NCI-H226 (cell line): ENCODE results near the gene FAM83D.
A peak's percentile ranks its signal among the peaks of the same experiment; 100 is the strongest.

Source experiments
- DNase-seq: peaks from one replicate; pipeline ENCODE4 v3.0.0-alpha.2; 2015

Gene FAM83D

GRCh38 chr20:38926142-38926933 lies at the start of gene FAM83D:
Gene FAM83D, plus strand, starts transcription at chr20:38926417. Its CDS starts 26 bp downstream, at chr20:38926443.
- DNase-seq = peak; percentile 95

DNA sequence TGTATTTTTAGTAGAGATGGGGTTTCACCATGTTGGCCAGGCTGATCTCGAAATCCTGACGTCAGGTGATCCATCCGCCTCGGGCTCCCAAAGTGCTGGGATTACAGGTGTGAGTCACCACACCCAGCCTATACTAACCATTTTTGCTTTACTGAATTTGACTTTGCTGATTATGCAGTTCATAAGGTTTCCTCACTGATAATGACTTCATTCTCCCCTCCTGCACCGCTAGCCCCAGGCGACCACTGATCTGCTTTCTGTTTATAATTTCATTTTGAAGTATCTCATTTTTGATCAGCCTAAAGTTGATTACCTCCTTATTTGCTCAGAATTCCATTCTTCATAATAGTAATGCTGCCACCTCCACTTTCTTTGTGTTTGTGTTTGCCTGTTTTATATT lies 48.7 kb upstream of the FAM83D start:
- no peak for DNase-seq

DNA sequence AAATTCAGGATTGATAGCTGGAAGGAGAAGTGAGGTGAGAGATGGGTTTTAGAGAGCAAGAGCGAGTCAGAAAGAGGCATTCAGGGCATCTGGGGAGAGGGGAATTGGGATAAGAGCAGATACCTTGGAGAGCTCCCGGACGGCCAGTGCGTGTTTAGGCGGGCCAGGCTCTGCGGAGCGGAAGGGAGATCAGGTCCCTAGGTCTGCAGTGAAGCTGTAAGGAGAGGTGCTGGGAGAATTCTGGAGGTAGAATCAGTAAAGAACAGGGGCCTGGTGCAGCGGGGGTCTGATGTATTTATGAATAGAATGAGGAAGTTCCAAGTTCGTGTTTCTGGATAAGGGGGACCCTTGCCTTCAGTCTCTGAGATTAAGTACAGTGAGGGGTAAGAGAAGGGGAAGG lies 47.4 kb upstream of the FAM83D start:
- peak; percentile 10 for DNase-seq

GRCh38 chr20:38880952-38881735 lies 45.1 kb upstream of the FAM83D start:
- DNase-seq = no peak

DNA sequence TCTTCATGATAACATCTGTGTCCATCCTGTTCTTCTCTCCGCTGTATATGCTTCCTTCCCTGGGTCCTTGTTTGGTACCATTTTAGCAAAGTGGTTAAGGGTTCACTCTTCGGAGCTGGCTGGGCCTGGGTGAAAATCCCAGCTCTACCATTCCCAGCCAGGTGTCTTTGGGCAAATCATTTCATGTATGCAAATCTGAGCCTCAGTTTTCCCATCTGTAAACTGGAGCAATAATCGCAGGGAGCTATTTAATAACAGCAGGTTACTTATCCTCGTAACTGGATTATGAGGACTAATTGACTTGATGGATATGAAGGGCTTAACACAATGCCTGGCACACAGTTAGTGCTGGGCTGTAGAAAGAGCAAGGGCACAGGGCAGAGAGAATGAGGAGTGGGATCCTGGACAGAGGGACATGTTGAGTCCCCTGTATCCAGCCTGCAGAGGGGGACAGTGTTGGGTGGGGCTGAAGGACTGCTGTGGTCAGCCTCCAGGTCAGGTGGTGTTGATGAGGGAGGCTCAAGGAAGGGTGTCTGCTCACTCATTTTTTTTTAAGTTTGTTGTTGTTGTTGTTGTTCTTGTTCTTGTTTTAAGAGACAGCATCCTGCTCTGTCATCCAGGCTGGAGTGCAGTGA lies 44.3 kb upstream of the FAM83D start:
- no peak for DNase-seq

DNA sequence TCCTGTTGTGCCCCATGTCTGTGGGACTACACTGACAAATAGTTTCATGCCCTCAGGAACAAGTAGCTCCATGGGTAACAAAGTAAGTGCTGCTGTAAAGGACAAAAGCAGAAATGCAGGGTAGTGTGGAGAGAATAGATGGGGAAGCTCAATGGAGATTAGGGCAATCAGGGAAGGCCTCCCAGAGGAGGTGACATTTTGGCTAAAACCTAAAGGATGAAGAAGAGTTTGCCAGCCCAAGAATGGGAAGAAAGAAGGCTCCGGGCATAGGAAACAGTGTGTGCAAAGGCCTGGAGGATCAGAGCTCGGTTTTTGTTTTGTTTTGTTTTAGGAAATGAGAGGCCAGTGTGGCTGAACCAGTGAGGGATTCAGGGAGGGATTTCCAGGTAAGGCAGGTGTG lies 43.6 kb upstream of the FAM83D start:
- no peak for DNase-seq

GRCh38 chr20:38883081-38883980 lies 42.9 kb upstream of the FAM83D start:
- no peak for DNase-seq

- no peak for DNase-seq
Observed at GRCh38 chr20:38883981-38884733, 42.1 kb upstream of the FAM83D start.

DNA sequence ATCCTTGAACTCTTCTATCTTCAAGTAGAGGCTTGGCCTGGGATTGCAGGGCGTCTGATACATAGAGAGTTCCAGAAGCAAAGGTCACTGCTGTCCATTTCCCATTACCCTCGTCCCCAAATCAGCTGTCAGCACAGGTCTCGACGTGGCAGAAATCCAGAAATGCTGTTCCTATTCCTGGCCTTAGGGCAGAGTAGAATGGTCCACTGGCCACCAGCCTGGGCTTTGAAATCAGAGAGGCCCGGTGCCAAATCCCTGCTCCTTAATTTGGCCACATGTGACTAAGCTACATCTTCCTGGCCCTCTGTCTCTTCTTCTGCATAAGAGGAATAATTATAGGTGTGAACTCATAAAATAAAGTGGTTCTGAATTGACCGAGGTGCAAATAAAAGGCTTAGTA lies 40.9 kb upstream of the FAM83D start:
- no peak for DNase-seq

DNA sequence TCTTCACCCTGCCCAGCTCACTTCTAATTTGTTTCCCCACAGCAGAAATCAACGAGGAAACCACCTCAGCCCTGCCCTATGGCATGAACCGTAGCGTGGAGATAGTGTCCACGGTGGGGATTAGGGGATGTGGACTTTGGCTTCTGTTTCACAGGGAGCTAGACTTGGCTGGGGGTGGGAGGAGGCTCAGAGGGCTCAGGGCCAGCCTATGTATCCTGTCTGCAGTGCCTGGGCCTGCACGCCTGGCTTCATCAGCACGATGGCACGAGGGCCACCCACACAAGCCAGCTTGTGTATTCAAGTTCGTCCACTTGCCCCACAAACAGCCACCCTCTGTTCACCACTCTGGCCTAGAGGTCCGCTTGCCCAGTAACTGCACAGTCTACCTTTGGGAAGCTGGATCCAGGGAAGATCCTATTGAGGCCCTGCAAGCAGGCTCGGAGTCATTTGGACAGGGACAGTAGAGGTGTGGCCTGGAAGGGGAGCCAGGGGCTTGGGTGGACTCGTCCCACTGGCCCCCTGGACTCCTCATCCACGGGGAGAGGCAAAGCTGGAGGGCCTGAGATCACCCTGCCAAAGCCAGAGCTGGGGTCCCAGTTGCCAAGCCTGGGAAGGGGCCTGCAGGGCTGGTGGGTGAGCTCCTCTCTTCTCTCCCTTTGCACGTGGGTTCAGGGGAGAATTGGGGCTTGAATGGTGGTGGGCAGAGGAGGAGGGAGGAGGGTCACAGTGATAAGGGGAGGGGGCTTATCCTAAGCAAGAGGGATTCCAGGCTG lies 38.0 kb upstream of the FAM83D start:
- no peak for DNase-seq

DNA sequence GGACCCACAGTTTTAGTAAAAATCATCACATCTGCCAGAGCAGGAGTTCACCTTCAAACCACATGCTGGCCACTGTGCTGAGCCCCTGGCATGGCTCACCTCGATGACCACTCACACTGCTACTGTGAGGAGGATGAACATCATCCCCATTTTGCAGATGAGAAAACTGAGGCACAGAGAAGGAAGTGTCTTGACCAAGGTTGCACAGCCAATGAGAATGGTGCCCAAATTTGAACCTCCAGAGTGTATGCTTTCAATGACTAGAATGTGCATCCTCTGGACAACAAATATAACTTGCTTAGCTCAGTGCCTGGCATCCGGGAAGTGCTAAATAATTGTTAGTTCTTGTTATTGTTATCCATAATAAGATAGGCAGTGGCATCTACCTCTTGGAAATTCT lies 37.2 kb upstream of the FAM83D start:
- DNase-seq = no peak

- no peak for DNase-seq
Observed at GRCh38 chr20:38889792-38890496, 36.3 kb upstream of the FAM83D start.

GRCh38 chr20:38890497-38890818 lies 35.8 kb upstream of the FAM83D start:
- DNase-seq = no peak

DNA sequence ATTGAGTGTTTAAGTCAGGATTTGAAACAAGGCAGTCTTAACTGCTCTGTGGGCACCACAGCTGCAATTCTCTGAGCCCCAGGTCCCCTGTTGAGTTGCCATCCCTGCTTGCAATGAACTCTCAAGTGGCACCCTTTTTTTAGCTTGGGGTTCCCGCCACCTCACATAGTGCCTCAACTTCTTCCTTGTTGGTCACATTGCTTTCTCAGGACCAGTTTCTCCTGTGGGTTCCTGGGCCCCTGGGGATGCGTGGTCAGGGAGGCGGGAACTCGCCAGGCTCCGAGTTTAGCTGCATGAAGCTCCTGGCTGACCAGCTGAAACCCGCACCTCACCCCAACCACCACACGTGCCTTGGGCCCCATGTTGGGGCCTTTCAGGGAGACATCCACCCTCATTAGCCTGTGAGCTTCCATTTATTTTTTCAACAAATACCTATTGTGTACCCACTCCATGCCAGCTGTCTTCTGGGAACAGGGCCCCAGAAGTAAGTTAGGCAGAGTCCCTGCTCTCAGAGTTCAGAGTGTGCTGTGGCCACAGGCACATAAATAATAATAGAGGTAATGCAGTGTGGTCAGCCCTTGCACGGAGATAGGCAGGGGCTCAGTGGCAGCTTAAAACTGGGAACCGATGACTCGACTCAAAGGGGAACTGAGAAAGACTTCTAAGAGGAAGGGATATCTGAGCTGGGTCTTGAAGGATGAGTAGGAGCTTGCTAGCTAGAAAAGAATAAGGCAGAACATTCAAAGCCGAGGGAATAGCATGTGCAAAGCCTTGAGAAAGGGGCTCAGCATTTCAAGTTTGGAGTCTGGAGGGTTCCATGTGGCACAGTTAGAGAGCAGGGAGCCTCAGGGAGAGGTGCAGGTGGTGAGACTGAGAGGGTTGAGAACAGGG lies 33.9 kb upstream of the FAM83D start:
- no peak for DNase-seq

- DNase-seq = no peak
Observed at GRCh38 chr20:38893056-38893564, 33.1 kb upstream of the FAM83D start.

GRCh38 chr20:38893565-38894090 lies 32.6 kb upstream of the FAM83D start:
- DNase-seq = peak; percentile 46

GRCh38 chr20:38894091-38894847 lies 31.9 kb upstream of the FAM83D start:
- DNase-seq = no peak
